HEK293T (cell line): ENCODE data around the gene LTBR.

Source experiments
- CTCF ChIA-PET: fragments of 350-600 bp; formaldehyde crosslinking; extraction: SDS; loops from one replicate; lab custom pipeline; 2021; ENCODE audit warnings: antibody characterized with exemption, inconsistent platforms; lab: Yijun Ruan, JAX
- POLR2A ChIA-PET: fragments of 350-600 bp; formaldehyde crosslinking; extraction: SDS; loops from one replicate; lab custom pipeline; 2020; ENCODE audit warnings: antibody characterized with exemption, inconsistent platforms; lab: Yijun Ruan, JAX
- DNase-seq: peaks from one replicate; pipeline ENCODE4 v3.0.0; 2012; ENCODE audit warnings: mixed read lengths; ENCODE audit errors: extremely low spot score
- ARNT ChIP-seq: fragments of 450-650 bp; IDR thresholded peaks from 2 replicates; pipeline ENCODE4 v1.6.1; 2017; ENCODE audit warnings: mild to moderate bottlenecking
- BHLHE40 ChIP-seq: fragments of 450-650 bp; IDR thresholded peaks from 2 replicates; pipeline ENCODE4 v1.6.1; 2016; ENCODE audit warnings: mild to moderate bottlenecking, moderate library complexity, borderline replicate concordance
- CTBP1 ChIP-seq: fragments of 450-650 bp; IDR thresholded peaks from 2 replicates; pipeline ENCODE4 v1.6.1; 2016; ENCODE audit warnings: borderline replicate concordance
- ELF4 ChIP-seq: fragments of 450-650 bp; IDR thresholded peaks from 2 replicates; pipeline ENCODE4 v1.6.1; 2017; ENCODE audit warnings: antibody characterized with exemption
- FOXA1 ChIP-seq: fragments of 450-650 bp; IDR thresholded peaks from 2 replicates; pipeline ENCODE4 v1.6.1; 2016; ENCODE audit warnings: mild to moderate bottlenecking
- FOXK2 ChIP-seq: fragments of 450-650 bp; IDR thresholded peaks from 2 replicates; pipeline ENCODE4 v1.6.1; 2016; ENCODE audit warnings: mild to moderate bottlenecking
- FOXM1 ChIP-seq: fragments of 450-650 bp; IDR thresholded peaks from 2 replicates; pipeline ENCODE4 v1.6.1; 2017; ENCODE audit warnings: mild to moderate bottlenecking, borderline replicate concordance
- HDGF ChIP-seq: fragments of 450-650 bp; IDR thresholded peaks from 2 replicates; pipeline ENCODE4 v1.6.1; 2017; ENCODE audit warnings: antibody characterized with exemption, borderline replicate concordance
- L3MBTL2 ChIP-seq: fragments of 450-650 bp; conservative IDR thresholded peaks from 2 replicates; pipeline ENCODE4 v1.6.1; 2016; ENCODE audit warnings: mild to moderate bottlenecking
- LEF1 ChIP-seq: fragments of 450-650 bp; IDR thresholded peaks from 2 replicates; pipeline ENCODE4 v1.6.1; 2017; ENCODE audit warnings: mild to moderate bottlenecking, borderline replicate concordance
- NFRKB ChIP-seq: fragments of 450-650 bp; IDR thresholded peaks from 2 replicates; pipeline ENCODE4 v1.6.1; 2016; ENCODE audit warnings: mild to moderate bottlenecking, moderate library complexity
- SP1 ChIP-seq: fragments of 450-650 bp; IDR thresholded peaks from 2 replicates; pipeline ENCODE4 v1.6.1; 2017
- SUZ12 ChIP-seq: fragments of 450-650 bp; IDR thresholded peaks from 2 replicates; pipeline ENCODE4 v1.6.1; 2016; ENCODE audit warnings: mild to moderate bottlenecking
- TARDBP ChIP-seq: fragments of 450-650 bp; IDR thresholded peaks from 2 replicates; pipeline ENCODE4 v1.6.1; 2016
- ZNF384 ChIP-seq: fragments of 450-650 bp; IDR thresholded peaks from 2 replicates; pipeline ENCODE4 v1.6.1; 2016
- TF ChIP-seq, protein P1 (sequence below): fragments of 450-650 bp; IDR thresholded peaks from 2 replicates; pipeline ENCODE4 v1.6.1; 2016

LTBR gene

DNA sequence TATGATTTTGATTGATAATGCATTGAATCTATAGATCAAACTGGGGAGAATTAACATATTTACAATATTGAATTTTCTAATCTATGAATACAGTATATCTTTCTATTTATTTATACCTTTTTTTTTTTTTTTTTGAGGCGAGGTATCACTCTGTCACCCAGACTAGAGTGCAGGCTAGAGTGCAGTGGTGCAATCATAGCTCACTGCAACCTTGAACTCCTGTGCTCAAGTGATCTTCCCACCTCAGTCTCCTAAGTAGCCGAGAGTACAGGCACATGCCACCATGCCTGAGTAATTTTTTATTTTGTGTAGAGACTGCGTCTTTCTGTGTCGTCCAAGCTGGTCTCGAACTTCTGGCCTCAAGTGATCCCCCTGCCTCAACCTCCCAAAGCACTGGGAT lies 20.4 kb downstream of the LTBR start:
- DNase-seq = no peak
- CTCF ChIA-PET = no interaction called here
- no peak for TF ChIP-seq FOXK2
- TF ChIP-seq SP1 = no peak
- no peak for TF ChIP-seq CTBP1
- TF ChIP-seq FOXM1 = no peak
- TF ChIP-seq ARNT = no peak
- TF ChIP-seq TARDBP = no peak
- no peak for TF ChIP-seq BHLHE40
- no peak for TF ChIP-seq LEF1
- TF ChIP-seq L3MBTL2 = no peak
- TF ChIP-seq FOXA1 = no peak
- no peak for TF ChIP-seq SUZ12
- TF ChIP-seq ELF4 = no peak
- TF ChIP-seq NFRKB = no peak
- TF ChIP-seq ZNF384 = no peak
- POLR2A ChIA-PET = interaction anchor here (0.8 kb wide), 1 partner anchor 45 kb away, joined by 4 read pairs; no protein-coding TSS in a partner anchor

DNA sequence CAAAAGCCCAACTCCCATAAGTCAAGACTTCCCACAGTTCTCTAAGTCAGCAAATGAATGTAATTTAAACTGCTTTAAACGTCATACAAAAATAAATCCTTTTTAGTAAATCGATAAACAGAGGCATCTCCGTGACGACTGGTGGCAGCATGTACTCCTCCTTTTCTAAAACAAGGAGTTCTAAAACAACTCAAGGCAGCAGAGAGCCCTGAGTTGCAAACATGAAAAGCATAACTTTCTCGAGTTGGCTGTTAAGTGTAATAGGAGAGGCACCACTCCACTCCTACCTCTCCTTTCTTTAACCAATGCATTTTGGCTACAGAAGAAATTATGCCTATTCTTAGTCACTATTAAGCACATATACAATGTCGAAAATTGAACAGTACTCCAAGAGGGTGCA lies 22.0 kb downstream of the LTBR start:
- ChIA-PET CTCF (no interaction called here), POLR2A (no interaction called here)
- DNase-seq = no peak
- TF ChIP-seq SP1 (no peak), BHLHE40 (no peak), TARDBP (no peak), ELF4 (no peak), FOXK2 (no peak), SUZ12 (no peak), FOXM1 (no peak), NFRKB (no peak), LEF1 (no peak), ARNT (no peak)

DNA sequence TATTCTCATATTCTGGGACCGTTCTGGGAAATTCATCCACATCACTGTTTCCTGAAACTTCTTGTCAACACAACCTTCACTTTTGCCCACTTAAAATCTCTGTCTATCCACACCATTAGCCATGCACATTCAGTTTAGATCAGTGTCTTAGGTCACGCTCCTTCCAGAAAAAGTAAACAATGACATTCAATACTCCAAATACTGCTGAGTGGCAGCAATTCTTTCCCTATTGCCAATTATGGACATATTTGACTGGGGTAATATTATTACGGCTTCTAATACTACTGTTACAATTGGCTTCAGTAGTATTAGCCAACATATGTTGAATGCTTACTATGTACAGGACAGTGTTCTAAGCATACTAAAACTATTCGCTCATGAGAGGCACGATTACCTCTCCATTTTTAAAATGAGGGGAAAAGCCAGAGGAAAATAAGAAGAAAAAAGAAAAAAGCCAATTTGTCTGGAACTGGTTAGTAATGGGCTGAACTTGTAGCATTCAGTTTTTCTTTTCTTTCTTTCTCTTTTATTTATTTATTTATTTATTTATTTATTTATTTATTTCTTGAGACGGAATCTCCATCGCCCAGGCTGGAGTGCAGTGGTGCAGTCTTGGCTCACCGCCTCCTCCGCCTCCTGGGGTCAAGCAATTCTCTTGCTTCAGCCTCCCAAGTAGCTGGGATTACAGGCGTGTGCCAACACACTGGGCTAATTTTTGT lies 23.4 kb downstream of the LTBR start:
- no peak for DNase-seq
- POLR2A ChIA-PET = no interaction called here
- TF ChIP-seq HDGF = no peak
- TF ChIP-seq, protein P1, sequence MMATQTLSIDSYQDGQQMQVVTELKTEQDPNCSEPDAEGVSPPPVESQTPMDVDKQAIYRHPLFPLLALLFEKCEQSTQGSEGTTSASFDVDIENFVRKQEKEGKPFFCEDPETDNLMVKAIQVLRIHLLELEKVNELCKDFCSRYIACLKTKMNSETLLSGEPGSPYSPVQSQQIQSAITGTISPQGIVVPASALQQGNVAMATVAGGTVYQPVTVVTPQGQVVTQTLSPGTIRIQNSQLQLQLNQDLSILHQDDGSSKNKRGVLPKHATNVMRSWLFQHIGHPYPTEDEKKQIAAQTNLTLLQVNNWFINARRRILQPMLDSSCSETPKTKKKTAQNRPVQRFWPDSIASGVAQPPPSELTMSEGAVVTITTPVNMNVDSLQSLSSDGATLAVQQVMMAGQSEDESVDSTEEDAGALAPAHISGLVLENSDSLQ = peak; percentile 58
- CTCF ChIA-PET = no interaction called here

DNA sequence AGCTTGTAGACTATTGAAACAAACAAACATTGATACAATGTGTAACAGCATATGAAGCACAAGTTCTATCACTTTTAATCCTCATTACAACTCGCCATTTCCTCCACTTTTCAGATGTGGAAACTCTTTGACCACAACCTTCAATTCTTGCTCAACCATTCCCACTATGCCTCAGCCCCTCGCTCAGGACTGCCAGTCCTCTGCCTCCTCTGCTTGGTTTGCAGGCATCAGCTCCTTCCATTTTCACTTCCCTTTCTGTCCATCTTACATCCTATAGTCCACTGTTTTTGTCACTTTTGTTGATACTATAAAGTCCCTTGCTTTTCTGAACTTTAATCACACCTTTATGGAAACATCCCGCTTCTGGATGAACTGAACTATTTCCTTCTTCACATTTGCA lies 32.6 kb downstream of the LTBR start:
- no peak for DNase-seq
- ChIA-PET CTCF (interaction anchor here (0.5 to 0.6 kb wide), 2 partner anchors 91 to 196 kb away, joined by 3 to 4 read pairs; no protein-coding TSS in a partner anchor), POLR2A (no interaction called here)
- no peak for TF ChIP-seq ZNF384
- TF ChIP-seq ARNT = no peak
- TF ChIP-seq L3MBTL2 = no peak
- no peak for TF ChIP-seq BHLHE40
- no peak for TF ChIP-seq FOXK2
- no peak for TF ChIP-seq HDGF
- TF ChIP-seq LEF1 = no peak
- no peak for TF ChIP-seq NFRKB

DNA sequence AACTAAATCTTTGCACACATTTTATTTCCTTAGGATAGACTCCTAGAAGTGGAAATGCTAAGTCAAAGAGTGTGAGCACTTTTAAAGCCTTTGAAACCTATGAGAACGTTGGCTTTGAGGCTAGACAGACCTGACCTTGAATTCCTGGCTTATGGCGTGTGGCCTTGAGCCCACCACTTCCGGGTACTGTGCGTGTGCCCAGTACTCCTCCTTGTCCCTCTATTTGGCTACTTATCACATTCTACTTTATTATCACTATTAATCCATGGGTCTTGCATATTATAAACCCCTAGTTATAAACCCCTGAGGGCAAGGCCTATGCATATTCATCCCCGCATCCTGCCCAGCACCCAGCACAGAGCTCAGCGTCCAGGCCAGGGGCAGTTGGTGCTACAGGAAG lies 34.8 kb downstream of the LTBR start:
- no peak for TF ChIP-seq FOXM1
- DNase-seq = no peak
- ChIA-PET POLR2A (interaction anchor here (0.8 kb wide), 1 partner anchor 115 kb away, joined by 3 read pairs; the partner anchor contains the start of gene GAPDH), CTCF (no interaction called here)

DNA sequence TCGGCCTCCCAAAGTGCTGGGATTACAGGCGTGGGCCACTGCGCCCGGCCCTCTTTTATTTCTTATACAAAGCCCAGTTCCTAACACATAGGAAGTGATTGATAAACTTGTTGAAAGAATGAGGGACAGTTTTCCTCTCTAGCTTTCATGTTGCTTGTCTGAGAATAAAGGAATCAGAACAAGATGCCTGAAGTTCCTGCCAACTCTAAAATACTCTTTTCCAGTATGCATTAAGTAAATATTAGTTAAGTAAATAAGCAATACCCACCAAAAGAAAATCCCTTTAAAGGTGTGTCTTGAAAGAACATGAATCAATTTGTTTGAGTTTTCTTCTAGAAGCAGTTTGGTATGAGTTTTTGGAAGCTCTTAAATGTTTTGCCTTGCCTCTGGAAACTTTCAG lies 36.4 kb downstream of the LTBR start:
- DNase-seq = no peak
- CTCF ChIA-PET = interaction anchor here (0.7 kb wide), 1 partner anchor 45 kb away, joined by 3 read pairs; no protein-coding TSS in a partner anchor
- POLR2A ChIA-PET = no interaction called here
- TF ChIP-seq NFRKB (no peak), TARDBP (no peak), FOXA1 (no peak), ZNF384 (no peak), BHLHE40 (no peak), L3MBTL2 (no peak), FOXM1 (no peak), ELF4 (no peak), SUZ12 (no peak), CTBP1 (no peak), FOXK2 (no peak), ARNT (no peak)
- TF ChIP-seq, protein P1 = no peak
